Endodermal cell (in vitro differentiated cells): Measurements from ENCODE around the gene SRGAP2C. TPM values are rescaled to one million over a fixed set of nuclear protein-coding genes. Genes with fewer than 3 reads are reported as not detected.
"Not testable (repeated sequence)": the region's sequence is repeated elsewhere in the genome, so short reads cannot be mapped to it uniquely, and the experiment has no call there.

ENCODE experiments used
- DNase-seq: peaks from one replicate; pipeline ENCODE4 v3.0.0-alpha.2; 2017
- H3K27ac ChIP-seq: 2 replicates; pipeline ENCODE4 v1.5.1; 2013; ENCODE audit warnings: mild to moderate bottlenecking, low read depth, low read length, moderate library complexity
- H3K27me3 ChIP-seq: 2 replicates; pipeline ENCODE4 v1.6.1; 2013; ENCODE audit warnings: mild to moderate bottlenecking, low read length, moderate library complexity; ENCODE audit not compliant: insufficient read depth, control insufficient read depth, poor library complexity, severe bottlenecking
- H3K36me3 ChIP-seq: 2 replicates; pipeline ENCODE4 v1.7.0; 2013; ENCODE audit warnings: mild to moderate bottlenecking, low read length, moderate library complexity; ENCODE audit not compliant: control insufficient read depth, insufficient read depth
- H3K4me1 ChIP-seq: one replicate; pipeline ENCODE4 v1.7.0; 2013; ENCODE audit warnings: low read length; ENCODE audit not compliant: control insufficient read depth, insufficient read depth
- H3K4me3 ChIP-seq: 2 replicates; pipeline ENCODE4 v1.5.1; 2013; ENCODE audit warnings: mild to moderate bottlenecking, low read length, moderate library complexity
- H3K9ac ChIP-seq: 2 replicates; pipeline ENCODE4 v1.6.1; 2013; ENCODE audit warnings: mild to moderate bottlenecking, low read length, moderate library complexity; ENCODE audit not compliant: poor library complexity, severe bottlenecking; ENCODE audit errors: extremely low read depth
- H3K9me3 ChIP-seq: 2 replicates; pipeline ENCODE4 v1.6.1; 2013; ENCODE audit warnings: mild to moderate bottlenecking, low read length, moderate library complexity; ENCODE audit not compliant: control insufficient read depth
- H3K27ac Mint-ChIP-seq: 2 replicates; pipeline ENCODE4 v1.8.0; 2020; ENCODE audit warnings: mixed read lengths
- H3K27me3 Mint-ChIP-seq: 2 replicates; pipeline ENCODE4 v1.8.0; 2021; ENCODE audit warnings: mild to moderate bottlenecking, mixed read lengths; ENCODE audit not compliant: insufficient read depth
- H3K36me3 Mint-ChIP-seq: 2 replicates; pipeline ENCODE4 v1.8.0; 2020; ENCODE audit warnings: low read depth, mixed read lengths
- H3K4me1 Mint-ChIP-seq: 2 replicates; pipeline ENCODE4 v1.8.0; 2020; ENCODE audit warnings: mixed read lengths
- H3K4me3 Mint-ChIP-seq: 2 replicates; pipeline ENCODE4 v1.8.0; 2020; ENCODE audit warnings: mild to moderate bottlenecking, moderate library complexity, mixed read lengths
- H3K9me3 Mint-ChIP-seq: 2 replicates; pipeline ENCODE4 v1.8.0; 2020; ENCODE audit warnings: mild to moderate bottlenecking, mixed read lengths
- WGBS, 2 experiments: methylation state at CpG; one replicate each; pipeline versions ENCODE4 v1.1.5 to v1.1.7; 2013; ENCODE audit warnings: missing lambda C conversion rate in 2 of 2, mixed read lengths in 1 of 2; ENCODE audit not compliant: insufficient coverage in 1 of 2, insufficient read length in 1 of 2; 5-methylcytosine and 5-hydroxymethylcytosine counted together
- total RNA-seq, 2 donors: library from RNA; stranded (reverse); fragmentation: NEBNext Ultra II Directional in 1 of 2; extraction: Animal tissue kit (Norgen Biotek cat#: 25700) in 1 of 2; gene quantifications; 2 replicates in 1 of 2; 3 replicates in 1 of 2; pipeline ENCODE4 v1.2.1, GENCODE V29; 2021
- TF ChIP-seq, protein P1 (sequence below): fragments of 200-600 bp; sonication (generic); conservative IDR thresholded peaks from 2 replicates; pipeline ENCODE4 v1.5.0; 2021; ENCODE audit warnings: antibody characterized with exemption, mild to moderate bottlenecking

Gene SRGAP2C
- total RNA-seq, 2 donors from 2014 or later: 42.4 to 56.0 TPM

DNA sequence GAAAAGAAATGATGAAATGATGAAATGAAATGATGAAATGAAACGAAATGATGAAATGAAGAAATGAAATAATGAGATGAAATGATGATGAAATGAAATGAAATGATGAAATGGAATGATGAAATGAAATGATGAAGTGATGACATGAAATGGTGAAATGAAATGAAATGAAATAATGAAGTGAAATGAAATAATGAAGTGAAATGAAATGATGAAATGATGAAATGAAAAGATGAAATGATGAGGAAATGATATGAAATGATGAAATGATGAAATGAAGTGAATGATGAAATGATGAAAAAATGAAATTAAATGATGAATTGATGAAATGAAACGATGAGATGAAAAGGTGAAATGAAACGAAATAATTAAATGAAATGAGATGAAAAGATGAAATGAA lies 215.3 kb downstream of the SRGAP2C start:
- H3K4me3 Mint-ChIP-seq, H3K9ac ChIP-seq, H3K4me1 ChIP-seq, H3K9me3 ChIP-seq, H3K4me3 ChIP-seq, H3K27me3 ChIP-seq, H3K27ac ChIP-seq, H3K4me1 Mint-ChIP-seq, H3K36me3 ChIP-seq, DNase-seq, H3K27ac Mint-ChIP-seq: not testable (repeated sequence)
- Mint-ChIP-seq H3K36me3 (peaks cover 14% of the 10 kb centered on the region), H3K9me3 (peaks cover 26% of the 10 kb centered on the region), H3K27me3 (peaks cover 16% of the 10 kb centered on the region)
- 91 to 94% methylated on average over 3 of the region's 3 CpGs for WGBS, 2 experiments

DNA sequence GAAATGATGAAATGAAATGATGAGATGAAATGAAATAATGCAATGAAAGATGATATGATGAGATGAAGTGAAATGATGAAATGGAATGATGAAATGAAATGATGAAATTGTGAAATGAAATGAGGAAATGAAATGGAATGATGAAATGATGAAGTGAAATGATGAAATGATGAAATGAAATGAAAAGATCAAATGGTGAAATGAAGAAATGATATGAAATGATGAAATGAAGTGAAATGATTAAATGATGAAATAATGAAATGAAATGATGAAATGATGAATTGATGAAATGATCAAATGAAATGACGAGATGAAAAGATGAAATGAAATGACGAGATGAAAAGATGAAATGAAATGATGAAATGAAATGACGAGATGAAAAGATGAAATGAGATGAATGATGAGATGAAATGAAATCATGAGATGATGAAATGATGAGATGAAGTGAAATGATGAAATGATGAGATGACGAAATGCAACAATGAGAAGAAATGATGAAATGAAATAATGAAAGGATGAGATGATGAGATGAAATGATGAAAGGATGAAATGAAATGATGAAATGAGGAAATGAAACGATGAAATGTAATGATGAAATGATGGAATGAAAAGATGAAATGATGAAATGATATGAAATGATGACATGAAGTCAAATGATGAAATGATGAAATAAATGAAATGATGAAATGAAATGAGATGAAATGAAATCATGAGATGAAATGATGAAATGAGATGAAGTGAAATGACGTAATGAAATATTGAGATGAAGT lies 216.0 kb downstream of the SRGAP2C start:
- not testable (repeated sequence) for H3K4me3 ChIP-seq, H3K9ac ChIP-seq, DNase-seq, H3K27ac ChIP-seq, H3K4me1 ChIP-seq, H3K27me3 ChIP-seq, H3K9me3 ChIP-seq, H3K36me3 ChIP-seq, H3K4me1 Mint-ChIP-seq
- peaks cover 26% of the 10 kb centered on the region for H3K9me3 Mint-ChIP-seq
- peaks cover 14% of the 10 kb centered on the region for H3K27me3 Mint-ChIP-seq
- H3K36me3 Mint-ChIP-seq: peaks cover 14% of the 10 kb centered on the region
- 78 to 79% methylated on average over 5 to 6 of the region's 6 CpGs for WGBS, 2 experiments
- peak overlapping the region; percentile 78 for H3K4me3 Mint-ChIP-seq
- peak overlapping the region; percentile 95 for H3K27ac Mint-ChIP-seq

DNA sequence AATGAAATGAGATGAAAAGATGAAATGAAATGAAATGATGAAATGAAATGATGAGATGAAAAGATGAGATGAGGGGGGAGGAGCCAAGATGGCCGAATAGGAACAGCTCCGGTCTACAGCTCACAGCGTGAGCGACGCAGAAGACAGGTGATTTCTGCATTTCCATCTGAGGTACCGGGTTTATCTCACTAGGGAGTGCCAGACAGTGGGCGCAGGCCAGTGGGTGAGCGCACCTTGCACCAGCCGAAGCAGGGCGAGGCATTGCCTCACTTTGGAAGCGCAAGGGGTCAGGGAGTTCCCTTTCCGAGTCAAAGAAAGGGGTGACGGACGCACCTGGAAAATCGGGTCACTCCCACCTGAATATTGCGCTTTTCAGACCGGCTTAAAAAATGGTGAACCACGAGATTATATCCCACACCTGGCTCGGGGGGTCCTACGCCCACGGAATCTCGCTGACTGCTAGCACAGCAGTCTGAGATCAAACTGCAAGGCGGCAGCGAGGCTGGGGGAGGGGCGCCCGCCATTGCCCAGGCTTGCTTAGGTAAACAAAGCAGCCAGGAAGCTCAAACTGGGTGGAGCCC lies 216.7 kb downstream of the SRGAP2C start:
- Mint-ChIP-seq H3K27me3 (peaks cover 13% of the 10 kb centered on the region), H3K36me3 (peaks cover 14% of the 10 kb centered on the region), H3K9me3 (peaks cover 29% of the 10 kb centered on the region), H3K27ac (peak overlapping the region; percentile 95), H3K4me3 (peak overlapping the region; percentile 78)
- H3K4me1 ChIP-seq, H3K9ac ChIP-seq, H3K4me3 ChIP-seq, H3K4me1 Mint-ChIP-seq, H3K9me3 ChIP-seq, H3K27ac ChIP-seq, DNase-seq, H3K36me3 ChIP-seq, H3K27me3 ChIP-seq: not testable (repeated sequence)
- WGBS, 2 experiments: 32 to 38% methylated on average over 7 to 17 of the region's 26 CpGs

DNA sequence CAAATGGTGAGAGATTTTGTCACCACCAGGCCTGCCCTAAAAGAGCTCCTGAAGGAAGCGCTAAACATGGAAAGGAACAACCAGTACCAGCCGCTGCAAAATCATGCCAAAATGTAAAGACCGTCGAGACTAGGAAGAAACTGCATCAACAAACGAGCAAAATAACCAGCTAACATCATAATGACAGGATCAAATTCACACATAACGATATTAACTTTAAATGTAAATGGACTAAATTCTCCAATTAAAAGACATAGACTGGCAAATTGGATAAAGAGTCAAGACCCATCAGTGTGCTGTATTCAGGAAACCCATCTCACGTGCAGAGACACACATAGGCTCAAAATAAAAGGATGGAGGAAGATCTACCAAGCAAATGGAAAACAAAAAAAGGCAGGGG lies 218.5 kb downstream of the SRGAP2C start:
- not testable (repeated sequence) for DNase-seq, H3K9ac ChIP-seq, H3K27me3 ChIP-seq, H3K27ac Mint-ChIP-seq, H3K4me1 Mint-ChIP-seq, H3K27me3 Mint-ChIP-seq, H3K27ac ChIP-seq, H3K9me3 ChIP-seq, H3K4me3 ChIP-seq, H3K4me1 ChIP-seq, H3K36me3 ChIP-seq, H3K4me3 Mint-ChIP-seq
- WGBS, 2 experiments: no CpG with 5 or more reads among the region's 7 CpGs
- Mint-ChIP-seq H3K36me3 (peaks cover 14% of the 10 kb centered on the region), H3K9me3 (peaks cover 29% of the 10 kb centered on the region)

DNA sequence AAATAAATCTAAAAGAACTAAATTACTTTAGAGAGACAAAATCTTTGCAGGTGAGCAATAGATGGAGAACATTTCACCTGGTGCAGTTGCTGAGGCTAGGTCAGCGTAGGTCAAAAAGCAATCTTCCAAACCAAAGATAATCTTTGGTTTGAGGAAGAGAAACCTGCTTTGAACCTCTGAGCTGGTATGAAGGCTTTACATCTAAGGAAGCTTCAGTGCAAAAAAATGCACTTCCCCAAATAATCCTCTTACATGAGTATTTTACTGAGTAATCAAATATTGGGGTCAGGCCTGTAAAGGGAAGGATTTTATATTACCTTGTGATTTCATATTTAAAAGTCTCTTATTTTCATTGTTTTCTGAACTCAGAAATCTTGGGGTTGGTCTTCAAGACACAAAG lies 223.6 kb downstream of the SRGAP2C start:
- no peaks in the 10 kb centered on the region for H3K27me3 ChIP-seq
- no peak overlapping the region for H3K4me3 Mint-ChIP-seq
- DNase-seq: no peak
- peaks cover 3% of the 10 kb centered on the region for H3K9me3 Mint-ChIP-seq
- no peak overlapping the region for H3K27ac Mint-ChIP-seq
- WGBS, 2 experiments: 86 to 100% methylated on average over 1 of the region's 1 CpG
- H3K4me1 Mint-ChIP-seq: no peaks in the 10 kb centered on the region
- TF ChIP-seq, protein P1, sequence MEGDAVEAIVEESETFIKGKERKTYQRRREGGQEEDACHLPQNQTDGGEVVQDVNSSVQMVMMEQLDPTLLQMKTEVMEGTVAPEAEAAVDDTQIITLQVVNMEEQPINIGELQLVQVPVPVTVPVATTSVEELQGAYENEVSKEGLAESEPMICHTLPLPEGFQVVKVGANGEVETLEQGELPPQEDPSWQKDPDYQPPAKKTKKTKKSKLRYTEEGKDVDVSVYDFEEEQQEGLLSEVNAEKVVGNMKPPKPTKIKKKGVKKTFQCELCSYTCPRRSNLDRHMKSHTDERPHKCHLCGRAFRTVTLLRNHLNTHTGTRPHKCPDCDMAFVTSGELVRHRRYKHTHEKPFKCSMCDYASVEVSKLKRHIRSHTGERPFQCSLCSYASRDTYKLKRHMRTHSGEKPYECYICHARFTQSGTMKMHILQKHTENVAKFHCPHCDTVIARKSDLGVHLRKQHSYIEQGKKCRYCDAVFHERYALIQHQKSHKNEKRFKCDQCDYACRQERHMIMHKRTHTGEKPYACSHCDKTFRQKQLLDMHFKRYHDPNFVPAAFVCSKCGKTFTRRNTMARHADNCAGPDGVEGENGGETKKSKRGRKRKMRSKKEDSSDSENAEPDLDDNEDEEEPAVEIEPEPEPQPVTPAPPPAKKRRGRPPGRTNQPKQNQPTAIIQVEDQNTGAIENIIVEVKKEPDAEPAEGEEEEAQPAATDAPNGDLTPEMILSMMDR: no peak
- no peaks in the 10 kb centered on the region for H3K36me3 Mint-ChIP-seq
- no peak overlapping the region for H3K4me3 ChIP-seq
- H3K27me3 Mint-ChIP-seq: no peaks in the 10 kb centered on the region
- H3K36me3 ChIP-seq: no peaks in the 10 kb centered on the region
- H3K27ac ChIP-seq: no peak overlapping the region
- H3K9ac ChIP-seq: no peak overlapping the region
- H3K4me1 ChIP-seq: no peaks in the 10 kb centered on the region
- H3K9me3 ChIP-seq: no peaks in the 10 kb centered on the region
